ENCODE data around the gene TEAD1.

TEAD1 gene

DNA sequence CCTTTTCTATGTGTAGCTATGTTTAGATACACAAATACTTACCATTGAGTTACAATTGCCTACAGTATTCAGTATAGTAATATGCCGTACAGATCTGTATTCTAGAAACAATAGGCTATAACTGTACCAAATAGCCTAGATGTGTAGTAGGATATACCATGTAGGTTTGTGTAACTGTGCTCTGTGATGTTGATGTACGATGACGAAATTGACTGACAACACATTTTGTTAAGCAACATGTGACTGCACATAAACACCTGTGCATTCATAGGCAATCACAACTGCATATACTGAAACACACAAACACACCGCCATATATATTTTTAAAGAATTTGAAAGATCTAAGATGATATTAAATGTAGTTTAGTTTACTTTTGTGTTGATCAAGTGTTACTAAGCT is 60.4 kb downstream of the TEAD1 start:
- DNase-seq (ENCODE audit: low read depth): no peak
- H3K4me3 ChIP-seq (ENCODE audit: low read depth, low read length): no peak overlapping the region
- TF ChIP-seq, protein P1, sequence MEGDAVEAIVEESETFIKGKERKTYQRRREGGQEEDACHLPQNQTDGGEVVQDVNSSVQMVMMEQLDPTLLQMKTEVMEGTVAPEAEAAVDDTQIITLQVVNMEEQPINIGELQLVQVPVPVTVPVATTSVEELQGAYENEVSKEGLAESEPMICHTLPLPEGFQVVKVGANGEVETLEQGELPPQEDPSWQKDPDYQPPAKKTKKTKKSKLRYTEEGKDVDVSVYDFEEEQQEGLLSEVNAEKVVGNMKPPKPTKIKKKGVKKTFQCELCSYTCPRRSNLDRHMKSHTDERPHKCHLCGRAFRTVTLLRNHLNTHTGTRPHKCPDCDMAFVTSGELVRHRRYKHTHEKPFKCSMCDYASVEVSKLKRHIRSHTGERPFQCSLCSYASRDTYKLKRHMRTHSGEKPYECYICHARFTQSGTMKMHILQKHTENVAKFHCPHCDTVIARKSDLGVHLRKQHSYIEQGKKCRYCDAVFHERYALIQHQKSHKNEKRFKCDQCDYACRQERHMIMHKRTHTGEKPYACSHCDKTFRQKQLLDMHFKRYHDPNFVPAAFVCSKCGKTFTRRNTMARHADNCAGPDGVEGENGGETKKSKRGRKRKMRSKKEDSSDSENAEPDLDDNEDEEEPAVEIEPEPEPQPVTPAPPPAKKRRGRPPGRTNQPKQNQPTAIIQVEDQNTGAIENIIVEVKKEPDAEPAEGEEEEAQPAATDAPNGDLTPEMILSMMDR (IDR thresholded peaks at IDR 0.05; ENCODE audit: insufficient read depth, low read depth, low read length, missing control alignments): no peak

DNA sequence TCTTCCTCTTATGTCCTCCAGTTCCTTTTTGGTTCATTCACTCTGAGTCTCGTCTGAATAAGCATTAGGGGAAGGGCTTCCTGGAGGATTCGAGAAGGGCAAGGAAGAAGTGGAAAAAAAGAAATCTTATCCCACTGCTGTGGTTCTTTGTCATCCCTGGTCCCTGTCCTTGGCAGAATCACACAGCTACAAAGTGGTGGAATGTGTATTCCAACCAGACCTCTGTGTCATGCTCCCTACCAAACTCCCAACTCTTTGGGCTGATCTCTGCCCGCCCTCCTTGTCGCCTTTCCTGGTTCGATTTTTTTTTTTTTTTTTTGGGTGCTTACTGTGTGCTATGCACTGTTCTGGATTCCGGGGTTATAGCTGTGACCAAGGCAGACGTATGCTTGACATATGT is 61.0 kb downstream of the TEAD1 start:
- no peak overlapping the region for H3K4me3 ChIP-seq (ENCODE audit: low read depth, low read length)
- TF ChIP-seq, protein P1 (IDR thresholded peaks at IDR 0.05; ENCODE audit: insufficient read depth, low read depth, low read length, missing control alignments): no peak
- no peak for DNase-seq (ENCODE audit: low read depth)

DNA sequence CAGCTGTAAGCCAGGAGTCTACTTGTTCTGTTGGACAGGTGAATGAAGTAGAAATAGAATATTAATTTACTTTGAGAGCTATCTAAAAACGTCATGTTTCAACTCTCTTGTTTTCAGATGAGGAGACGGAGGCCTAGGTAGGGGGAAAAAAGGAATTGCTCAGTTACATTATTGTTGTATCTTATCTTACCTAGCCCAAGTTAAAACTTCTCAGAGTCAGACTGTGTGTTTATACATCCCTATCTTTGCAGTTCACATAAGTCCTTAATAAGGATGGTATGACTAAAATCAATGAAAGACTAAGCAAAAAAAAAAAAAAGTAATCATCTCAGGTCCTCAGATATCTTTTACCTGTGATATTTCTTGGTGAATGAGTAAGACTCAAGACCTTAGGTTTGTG is 62.8 kb downstream of the TEAD1 start:
- no peak for DNase-seq (ENCODE audit: low read depth)
- TF ChIP-seq, protein P1 (IDR thresholded peaks at IDR 0.05; ENCODE audit: insufficient read depth, low read depth, low read length, missing control alignments): no peak
- H3K4me3 ChIP-seq (ENCODE audit: low read depth, low read length): no peak overlapping the region

DNA sequence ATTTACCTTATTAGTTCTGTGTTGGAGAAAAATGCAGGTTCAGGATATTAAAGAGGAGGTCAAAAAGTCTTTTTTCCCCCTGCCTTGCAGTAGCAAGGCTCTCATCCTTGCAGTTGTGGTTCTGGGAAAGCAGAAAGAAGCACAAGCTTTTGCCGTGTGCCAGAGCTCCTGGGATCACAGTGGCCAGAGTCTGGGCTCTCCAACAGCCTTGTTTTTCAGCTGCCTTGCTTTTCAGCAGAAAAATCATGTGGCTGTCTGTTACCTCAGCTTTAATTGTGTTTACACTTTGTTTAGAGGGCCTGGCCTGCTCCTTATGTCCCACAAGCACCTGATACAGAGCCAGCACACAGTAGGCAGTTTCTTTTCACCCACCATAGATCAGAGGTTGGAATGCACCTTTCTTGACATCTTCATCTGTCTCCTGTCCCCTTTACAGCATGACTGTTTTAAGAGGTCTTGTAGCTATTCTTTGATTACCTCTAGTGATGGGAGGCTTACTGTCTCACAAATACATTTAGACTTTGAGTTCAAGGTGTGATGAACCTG is 67.5 kb downstream of the TEAD1 start:
- no peak overlapping the region for H3K4me3 ChIP-seq (ENCODE audit: low read depth, low read length)
- DNase-seq (ENCODE audit: low read depth): no peak
- TF ChIP-seq, protein P1 (IDR thresholded peaks at IDR 0.05; ENCODE audit: insufficient read depth, low read depth, low read length, missing control alignments): no peak

DNA sequence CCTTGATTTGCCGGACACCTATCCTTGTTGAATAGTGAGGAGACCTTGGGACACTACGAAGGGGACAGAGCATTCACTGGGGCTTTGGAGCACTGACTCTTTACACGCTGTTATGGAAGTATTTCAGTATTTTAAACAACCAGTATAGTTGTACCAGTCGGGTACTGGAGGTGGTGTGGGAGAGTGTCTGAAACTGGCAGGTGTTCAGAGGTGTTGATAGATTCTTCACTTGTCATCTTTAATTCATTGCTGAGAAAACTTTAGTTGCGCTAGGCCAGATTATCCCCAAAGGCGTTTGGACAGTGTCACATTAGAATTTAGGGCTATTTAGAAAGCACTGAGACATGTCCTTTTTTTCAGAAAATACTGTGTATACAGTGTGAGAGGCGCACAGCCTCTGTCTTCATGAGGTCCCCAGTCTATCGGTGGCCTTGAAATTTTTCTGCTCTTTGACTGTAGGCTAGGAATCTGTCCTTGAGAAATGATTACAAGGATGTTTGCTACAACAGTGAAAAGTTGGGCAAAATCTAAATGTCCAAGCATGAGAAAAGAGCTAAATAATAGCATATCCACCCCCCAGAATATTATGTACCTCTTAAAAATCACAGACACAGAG is 69.7 kb downstream of the TEAD1 start:
- no peak for DNase-seq (ENCODE audit: low read depth)
- H3K4me3 ChIP-seq (ENCODE audit: low read depth, low read length): no peak overlapping the region
- TF ChIP-seq, protein P1 (IDR thresholded peaks at IDR 0.05; ENCODE audit: insufficient read depth, low read depth, low read length, missing control alignments): no peak

DNA sequence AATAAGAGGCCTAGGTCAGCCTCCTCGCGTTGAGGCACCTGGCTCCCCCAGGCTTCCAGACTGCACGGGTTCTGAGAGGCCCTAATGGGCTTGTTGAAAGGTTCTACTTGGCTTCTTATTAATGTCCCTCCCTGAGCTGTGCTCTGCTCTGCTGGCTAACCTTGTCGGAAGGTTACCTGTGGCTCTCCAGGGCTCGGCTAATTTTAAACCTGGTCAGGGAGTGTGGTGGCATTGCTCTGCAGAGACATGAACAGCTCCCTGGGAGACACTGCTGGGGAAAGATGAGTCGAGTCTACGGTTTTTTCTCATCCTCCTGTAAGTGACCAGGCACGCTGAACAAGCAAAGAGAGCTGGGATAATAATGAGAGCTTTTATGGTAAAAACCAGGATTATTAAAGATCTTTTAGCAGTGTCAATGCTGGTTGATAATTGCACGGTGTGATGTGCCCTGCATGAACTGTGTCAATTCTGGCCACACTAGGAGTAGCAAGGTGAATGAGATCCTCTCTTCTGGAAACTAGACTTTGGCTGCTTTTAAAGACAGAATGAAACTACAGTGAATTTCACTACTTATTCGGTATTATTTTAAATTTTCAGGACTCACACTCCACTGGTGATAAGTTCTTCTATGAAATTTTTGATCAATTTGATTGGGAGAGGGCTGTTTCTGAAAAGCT is 70.7 kb downstream of the TEAD1 start:
- TF ChIP-seq, protein P1 (IDR thresholded peaks at IDR 0.05; ENCODE audit: insufficient read depth, low read depth, low read length, missing control alignments): no peak
- H3K4me3 ChIP-seq (ENCODE audit: low read depth, low read length): no peak overlapping the region
- no peak for DNase-seq (ENCODE audit: low read depth)

Data from GM12865 (cell line).